Measurements from ENCODE around the gene ADGRB3. TPM values are rescaled to one million over a fixed set of nuclear protein-coding genes. Genes with fewer than 3 reads are reported as not detected.
"Not testable (repeated sequence)": the region's sequence is repeated elsewhere in the genome, so short reads cannot be mapped to it uniquely, and the experiment has no call there.

Gene ADGRB3
- total RNA-seq, 1 experiment from 2014 or later: not detected

GRCh38 chr6:68740828-68741500, 105.9 kb downstream of the ADGRB3 start:
- H4K20me1 ChIP-seq (ENCODE audit: insufficient read depth, low read depth, low read length): no peaks in the 10 kb centered on the region
- no peak overlapping the region for H3K27ac ChIP-seq (ENCODE audit: low read length)
- no peaks in the 10 kb centered on the region for H3K9me2 ChIP-seq (replicated peaks; ENCODE audit: insufficient read depth, low read length)
- H3K9me3 ChIP-seq (ENCODE audit: low read length): no peaks in the 10 kb centered on the region
- H3K79me2 ChIP-seq (ENCODE audit: low read length): no peaks in the 10 kb centered on the region
- no peaks in the 10 kb centered on the region for H3K4me1 ChIP-seq (ENCODE audit: low read length)
- H3K4me2 ChIP-seq (ENCODE audit: low read depth, low read length, poor library complexity, severe bottlenecking): no peak overlapping the region
- H3K27me3 ChIP-seq (ENCODE audit: low read length): no peaks in the 10 kb centered on the region
- H2AFZ ChIP-seq (ENCODE audit: low read length): no peak overlapping the region
- H3K36me3 ChIP-seq (ENCODE audit: insufficient read depth, low read length): no peaks in the 10 kb centered on the region
- no peak for DNase-seq
- no peak overlapping the region for H3K4me3 ChIP-seq (ENCODE audit: low read length)
- no peak overlapping the region for H3K9ac ChIP-seq (ENCODE audit: low read length)

- Histone ChIP-seq H3K4me3 (ENCODE audit: low read length) (no peak overlapping the region), H3K27ac (ENCODE audit: low read length) (no peak overlapping the region), H3K79me2 (ENCODE audit: low read length) (no peaks in the 10 kb centered on the region), H4K20me1 (ENCODE audit: insufficient read depth, low read depth, low read length) (no peaks in the 10 kb centered on the region), H3K9me3 (ENCODE audit: low read length) (no peaks in the 10 kb centered on the region), H3K4me1 (ENCODE audit: low read length) (no peaks in the 10 kb centered on the region), H3K4me2 (ENCODE audit: low read depth, low read length, poor library complexity, severe bottlenecking) (no peak overlapping the region), H3K9me2 (replicated peaks; ENCODE audit: insufficient read depth, low read length) (no peaks in the 10 kb centered on the region), H2AFZ (ENCODE audit: low read length) (no peak overlapping the region), H3K27me3 (ENCODE audit: low read length) (no peaks in the 10 kb centered on the region), H3K9ac (ENCODE audit: low read length) (no peak overlapping the region), H3K36me3 (ENCODE audit: insufficient read depth, low read length) (no peaks in the 10 kb centered on the region)
- no peak for DNase-seq
These were observed 106.7 kb downstream of the ADGRB3 start for GRCh38 chr6:68741501-68742386.

DNA sequence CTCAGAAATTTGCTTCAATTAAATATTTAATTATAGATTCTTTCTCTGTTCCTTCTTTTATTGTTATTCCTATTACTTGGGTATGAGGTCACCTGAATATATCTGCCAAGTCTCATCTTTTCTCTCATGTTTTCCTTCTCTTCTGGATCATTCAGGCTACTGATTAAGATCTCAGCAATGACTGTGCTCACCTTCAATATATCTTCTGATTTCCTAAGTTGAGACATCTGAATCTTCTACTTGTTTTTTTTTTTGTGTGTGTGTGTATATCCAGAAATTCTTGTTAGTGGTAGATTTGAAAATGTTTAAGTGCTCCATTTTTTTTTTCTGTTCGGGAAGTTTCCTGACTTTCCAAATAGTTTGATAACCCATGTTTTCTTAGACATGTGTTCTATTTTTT, 108.0 kb downstream of the ADGRB3 start:
- Histone ChIP-seq H2AFZ (ENCODE audit: low read length) (no peak overlapping the region), H3K4me2 (ENCODE audit: low read depth, low read length, poor library complexity, severe bottlenecking) (no peak overlapping the region), H3K4me3 (ENCODE audit: low read length) (no peak overlapping the region), H3K79me2 (ENCODE audit: low read length) (no peaks in the 10 kb centered on the region), H3K36me3 (ENCODE audit: insufficient read depth, low read length) (no peaks in the 10 kb centered on the region), H3K9me3 (ENCODE audit: low read length) (no peaks in the 10 kb centered on the region), H4K20me1 (ENCODE audit: insufficient read depth, low read depth, low read length) (no peaks in the 10 kb centered on the region), H3K9ac (ENCODE audit: low read length) (no peak overlapping the region), H3K27me3 (ENCODE audit: low read length) (no peaks in the 10 kb centered on the region), H3K9me2 (replicated peaks; ENCODE audit: insufficient read depth, low read length) (no peaks in the 10 kb centered on the region), H3K27ac (ENCODE audit: low read length) (no peak overlapping the region), H3K4me1 (ENCODE audit: low read length) (no peaks in the 10 kb centered on the region)
- no peak for DNase-seq

DNA sequence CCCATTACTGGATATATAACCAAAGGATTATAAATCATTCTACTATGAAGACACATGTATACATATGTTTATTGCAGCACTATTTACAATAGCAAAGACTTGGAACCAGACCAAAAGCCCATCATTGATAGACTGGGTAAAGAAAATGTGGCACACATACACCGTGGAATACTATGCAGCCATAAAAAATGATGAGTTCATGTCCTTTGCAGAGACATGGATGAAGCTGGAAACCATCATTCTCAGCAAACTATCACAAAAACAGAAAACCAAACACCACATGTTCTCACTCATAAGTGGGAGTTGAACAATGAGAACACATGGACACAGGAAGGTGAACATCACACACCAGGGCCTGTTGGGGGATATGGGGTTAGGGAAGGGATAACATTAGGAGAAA, 109.3 kb downstream of the ADGRB3 start:
- not testable (repeated sequence) for H2AFZ ChIP-seq (ENCODE audit: low read length); H3K4me1 ChIP-seq (ENCODE audit: low read length); H3K9me3 ChIP-seq (ENCODE audit: low read length); H3K36me3 ChIP-seq (ENCODE audit: insufficient read depth, low read length); H3K4me2 ChIP-seq (ENCODE audit: low read depth, low read length, poor library complexity, severe bottlenecking); H3K79me2 ChIP-seq (ENCODE audit: low read length); H3K27ac ChIP-seq (ENCODE audit: low read length); H4K20me1 ChIP-seq (ENCODE audit: insufficient read depth, low read depth, low read length); H3K27me3 ChIP-seq (ENCODE audit: low read length); H3K9me2 ChIP-seq (replicated peaks; ENCODE audit: insufficient read depth, low read length); H3K9ac ChIP-seq (ENCODE audit: low read length); H3K4me3 ChIP-seq (ENCODE audit: low read length); DNase-seq

- Histone ChIP-seq H3K9ac (ENCODE audit: low read length) (no peak overlapping the region), H3K4me1 (ENCODE audit: low read length) (no peaks in the 10 kb centered on the region), H3K4me3 (ENCODE audit: low read length) (no peak overlapping the region), H2AFZ (ENCODE audit: low read length) (no peak overlapping the region), H3K79me2 (ENCODE audit: low read length) (no peaks in the 10 kb centered on the region), H3K4me2 (ENCODE audit: low read depth, low read length, poor library complexity, severe bottlenecking) (no peak overlapping the region), H3K27ac (ENCODE audit: low read length) (no peak overlapping the region), H4K20me1 (ENCODE audit: insufficient read depth, low read depth, low read length) (no peaks in the 10 kb centered on the region), H3K36me3 (ENCODE audit: insufficient read depth, low read length) (no peaks in the 10 kb centered on the region), H3K27me3 (ENCODE audit: low read length) (no peaks in the 10 kb centered on the region), H3K9me2 (replicated peaks; ENCODE audit: insufficient read depth, low read length) (no peaks in the 10 kb centered on the region), H3K9me3 (ENCODE audit: low read length) (no peaks in the 10 kb centered on the region)
- DNase-seq: no peak
These were observed 111.3 kb downstream of the ADGRB3 start for GRCh38 chr6:68746376-68746775.

DNA sequence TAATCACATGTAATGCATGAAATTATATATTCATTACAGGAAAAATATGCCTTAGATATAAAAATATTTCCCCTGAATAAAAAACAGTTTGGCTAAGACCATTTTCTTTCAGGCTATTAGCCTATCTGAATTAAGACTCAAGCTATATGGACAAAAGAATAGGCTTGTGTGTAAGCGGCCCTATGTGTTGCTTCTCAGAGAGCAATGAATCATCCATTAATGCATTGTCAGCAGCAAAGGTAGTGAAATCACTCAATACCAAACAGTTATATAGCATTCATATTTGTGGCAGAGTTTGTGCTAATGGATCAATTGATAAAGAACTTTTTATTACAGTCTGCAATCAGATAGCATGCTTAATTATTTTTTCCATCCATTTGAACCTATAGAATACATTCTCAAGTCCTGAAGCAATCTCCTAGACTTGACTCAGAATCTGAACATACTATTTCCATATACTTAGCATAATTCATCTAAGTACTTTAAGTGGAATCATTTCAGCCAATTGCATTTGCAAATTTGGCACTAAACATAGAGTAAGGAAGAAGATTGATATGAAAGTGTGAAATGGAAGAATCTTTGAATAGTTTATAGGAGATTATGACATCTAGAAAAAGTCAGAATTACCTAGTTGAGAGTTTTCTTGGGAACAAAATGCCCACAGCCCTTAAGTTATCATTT, 112.2 kb downstream of the ADGRB3 start:
- no peak for DNase-seq
- no peak overlapping the region for H3K4me3 ChIP-seq (ENCODE audit: low read length)
- H3K27ac ChIP-seq (ENCODE audit: low read length): no peak overlapping the region
- no peaks in the 10 kb centered on the region for H3K9me3 ChIP-seq (ENCODE audit: low read length)
- H3K4me1 ChIP-seq (ENCODE audit: low read length): no peaks in the 10 kb centered on the region
- H3K9me2 ChIP-seq (replicated peaks; ENCODE audit: insufficient read depth, low read length): no peaks in the 10 kb centered on the region
- H4K20me1 ChIP-seq (ENCODE audit: insufficient read depth, low read depth, low read length): no peaks in the 10 kb centered on the region
- H3K9ac ChIP-seq (ENCODE audit: low read length): no peak overlapping the region
- H3K27me3 ChIP-seq (ENCODE audit: low read length): no peaks in the 10 kb centered on the region
- H3K79me2 ChIP-seq (ENCODE audit: low read length): no peaks in the 10 kb centered on the region
- H3K36me3 ChIP-seq (ENCODE audit: insufficient read depth, low read length): no peaks in the 10 kb centered on the region
- no peak overlapping the region for H3K4me2 ChIP-seq (ENCODE audit: low read depth, low read length, poor library complexity, severe bottlenecking)
- no peak overlapping the region for H2AFZ ChIP-seq (ENCODE audit: low read length)

DNA sequence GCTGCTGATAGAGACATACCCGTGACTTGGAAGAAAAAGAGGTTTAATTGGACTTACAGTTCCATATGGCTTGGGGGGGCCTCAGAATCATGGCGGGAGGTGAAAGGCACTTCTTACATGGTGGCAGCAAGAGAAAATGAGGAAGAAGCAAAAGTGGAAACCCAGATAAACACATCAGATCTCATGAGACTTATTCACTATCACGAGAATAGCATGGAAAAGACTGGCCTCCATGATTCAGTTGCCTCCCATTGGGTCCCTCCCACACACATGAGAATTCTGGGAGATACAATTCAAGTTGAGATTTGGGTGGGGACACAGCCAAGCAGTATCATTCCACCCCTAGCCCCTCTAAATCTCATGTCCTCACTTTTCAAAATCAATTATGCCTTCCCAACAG, 112.8 kb downstream of the ADGRB3 start:
- H4K20me1 ChIP-seq (ENCODE audit: insufficient read depth, low read depth, low read length); H3K79me2 ChIP-seq (ENCODE audit: low read length); H2AFZ ChIP-seq (ENCODE audit: low read length); H3K4me1 ChIP-seq (ENCODE audit: low read length); H3K27me3 ChIP-seq (ENCODE audit: low read length); H3K4me2 ChIP-seq (ENCODE audit: low read depth, low read length, poor library complexity, severe bottlenecking); DNase-seq; H3K9ac ChIP-seq (ENCODE audit: low read length); H3K27ac ChIP-seq (ENCODE audit: low read length); H3K4me3 ChIP-seq (ENCODE audit: low read length); H3K9me3 ChIP-seq (ENCODE audit: low read length); H3K9me2 ChIP-seq (replicated peaks; ENCODE audit: insufficient read depth, low read length); H3K36me3 ChIP-seq (ENCODE audit: insufficient read depth, low read length): not testable (repeated sequence)

- no peak overlapping the region for H2AFZ ChIP-seq (ENCODE audit: low read length)
- no peaks in the 10 kb centered on the region for H3K79me2 ChIP-seq (ENCODE audit: low read length)
- H4K20me1 ChIP-seq (ENCODE audit: insufficient read depth, low read depth, low read length): no peaks in the 10 kb centered on the region
- no peaks in the 10 kb centered on the region for H3K9me3 ChIP-seq (ENCODE audit: low read length)
- no peaks in the 10 kb centered on the region for H3K4me1 ChIP-seq (ENCODE audit: low read length)
- H3K4me2 ChIP-seq (ENCODE audit: low read depth, low read length, poor library complexity, severe bottlenecking): no peak overlapping the region
- H3K36me3 ChIP-seq (ENCODE audit: insufficient read depth, low read length): no peaks in the 10 kb centered on the region
- no peaks in the 10 kb centered on the region for H3K27me3 ChIP-seq (ENCODE audit: low read length)
- H3K27ac ChIP-seq (ENCODE audit: low read length): no peak overlapping the region
- no peak for DNase-seq
- no peaks in the 10 kb centered on the region for H3K9me2 ChIP-seq (replicated peaks; ENCODE audit: insufficient read depth, low read length)
- no peak overlapping the region for H3K9ac ChIP-seq (ENCODE audit: low read length)
- H3K4me3 ChIP-seq (ENCODE audit: low read length): no peak overlapping the region
These were observed 119.7 kb downstream of the ADGRB3 start for GRCh38 chr6:68754681-68755213.
